ENCODE results near the gene CFAP251. TPM values are rescaled to one million over a fixed set of nuclear protein-coding genes. Genes with fewer than 3 reads are reported as not detected.

Gene CFAP251
- total and polyA plus RNA-seq, 2 of the 13 experiments (the other 11 are each of a cell fraction or from before 2014, with no cell fraction given): 0.30 to 0.42 TPM

DNA sequence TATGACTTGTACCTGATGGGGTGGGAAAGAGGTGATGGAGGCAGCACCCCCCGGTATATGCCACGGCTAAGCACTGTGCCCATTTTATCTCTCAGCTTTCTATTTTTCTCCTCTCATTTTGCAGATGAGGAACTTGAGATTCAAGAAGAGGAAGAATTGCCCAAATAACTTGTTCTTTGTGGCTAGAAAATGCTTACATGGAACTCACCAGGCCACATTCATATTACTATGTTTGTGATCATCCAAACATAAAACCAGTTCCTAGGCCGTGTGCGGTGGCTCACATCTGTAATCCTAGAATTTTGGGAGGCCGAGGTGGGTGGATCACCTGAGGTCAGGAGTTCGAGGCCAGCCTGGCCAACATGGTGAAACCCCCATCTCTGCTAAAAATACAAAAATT is 44.3 kb upstream of the CFAP251 start (continued):
- TF ChIP-seq NFE2L1 (CRISPR knock-in tag; IDR thresholded peaks at IDR 0.05; ENCODE audit: borderline replicate concordance): no peak

DNA sequence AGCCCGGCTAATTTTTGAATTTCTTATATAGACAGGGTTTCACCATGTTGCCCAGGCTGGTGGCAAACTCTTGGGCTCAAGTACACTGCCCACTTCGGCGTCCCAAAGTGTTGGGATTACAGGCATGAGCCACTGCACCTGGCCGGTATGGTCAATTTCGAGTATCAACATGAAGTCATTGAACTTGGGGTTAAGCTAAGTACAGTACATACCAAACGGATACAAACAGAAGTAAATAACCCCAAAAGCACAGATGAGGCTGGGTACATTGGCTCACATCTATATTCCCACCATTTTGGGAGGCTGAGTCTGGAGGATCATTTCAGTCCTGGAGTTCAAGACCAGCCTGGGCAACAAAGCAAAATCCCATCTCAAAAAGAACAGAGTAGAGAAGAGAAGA is 42.8 kb upstream of the CFAP251 start:
- peaks cover 29% of the 10 kb centered on the region for H3K4me1 ChIP-seq (ENCODE audit: insufficient read depth, low read length)
- H3K27ac ChIP-seq (ENCODE audit: extremely low read length, insufficient read depth, low read length): peak overlapping the region; percentile 74
- no peaks in the 10 kb centered on the region for H3K79me2 ChIP-seq (ENCODE audit: insufficient read depth, low read length)
- no peaks in the 10 kb centered on the region for H3K27me3 ChIP-seq (ENCODE audit: control insufficient read depth in 1 of 2, insufficient read depth in 2 of 2, low read length in 2 of 2)
- no peak for ATAC-seq
- H3K9ac ChIP-seq (ENCODE audit: insufficient read depth, low read depth, low read length): peak overlapping the region; percentile 16; the same call in 1 of the 2 replicates
- H4K20me1 ChIP-seq (ENCODE audit: insufficient read depth, low read length): no peaks in the 10 kb centered on the region
- CTCF ChIA-PET (ENCODE audit: low intra/inter-chr PET ratio, low total read pairs): no interaction called here
- POLR2A ChIA-PET: interaction anchor here (0.9 to 3.7 kb wide), 6 partner anchors 13 to 78 kb away, joined by 3 to 52 read pairs (median 8); partner anchors contain the start of genes HPD, PSMD9 and SETD1B
- no peak overlapping the region for H2AFZ ChIP-seq (ENCODE audit: low read length)
- no peak for FAIRE-seq
- no peak overlapping the region for H3K4me3 ChIP-seq (replicated peaks in 1 of 3; ENCODE audit: insufficient read depth in 1 of 3, low read depth in 2 of 3, low read length in 3 of 3)
- in situ Hi-C loops (cut with HindIII; ENCODE audit: extremely low pct_ligation_motif_present, low pct_unique_long_range_greater_than_20kb) (no loop called here), intact Hi-C loops (cut with micrococcal nuclease; ENCODE audit: unreplicated experiment) (no loop called here)
- 91% methylated on average over 6 of the region's 6 CpGs for WGBS (ENCODE audit: low lambda C conversion rate)
- H3K9me3 ChIP-seq (ENCODE audit: low read length): no peaks in the 10 kb centered on the region
- BruUV-seq (replicated peaks): no TSS peak
- no peak for DNase-seq (ENCODE audit: low spot score)
- H3K36me3 ChIP-seq (replicated peaks in 1 of 2; ENCODE audit: control insufficient read depth in 1 of 2, insufficient read depth in 2 of 2, low read length in 2 of 2): no peaks in the 10 kb centered on the region
- H3K4me2 ChIP-seq (ENCODE audit: low read depth, low read length): peak overlapping the region; percentile 22
- TF ChIP-seq, protein P1, sequence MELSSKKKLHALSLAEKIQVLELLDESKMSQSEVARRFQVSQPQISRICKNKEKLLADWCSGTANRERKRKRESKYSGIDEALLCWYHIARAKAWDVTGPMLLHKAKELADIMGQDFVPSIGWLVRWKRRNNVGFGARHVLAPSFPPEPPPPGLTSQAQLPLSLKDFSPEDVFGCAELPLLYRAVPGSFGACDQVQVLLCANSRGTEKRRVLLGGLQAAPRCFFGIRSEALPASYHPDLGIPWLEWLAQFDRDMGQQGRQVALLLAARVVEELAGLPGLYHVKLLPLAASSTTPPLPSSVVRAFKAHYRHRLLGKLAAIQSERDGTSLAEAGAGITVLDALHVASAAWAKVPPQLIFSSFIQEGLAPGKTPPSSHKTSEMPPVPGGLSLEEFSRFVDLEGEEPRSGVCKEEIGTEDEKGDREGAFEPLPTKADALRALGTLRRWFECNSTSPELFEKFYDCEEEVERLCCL (CRISPR knock-in tag; IDR thresholded peaks at IDR 0.05; ENCODE audit: borderline replicate concordance): no peak
- TF ChIP-seq POLR2AphosphoS2 (IDR thresholded peaks at IDR 0.05; ENCODE audit: low read depth, low read length): no peak
- TF ChIP-seq ZNF333 (CRISPR knock-in tag; IDR thresholded peaks at IDR 0.05; ENCODE audit: borderline replicate concordance): no peak
- TF ChIP-seq, protein P2, sequence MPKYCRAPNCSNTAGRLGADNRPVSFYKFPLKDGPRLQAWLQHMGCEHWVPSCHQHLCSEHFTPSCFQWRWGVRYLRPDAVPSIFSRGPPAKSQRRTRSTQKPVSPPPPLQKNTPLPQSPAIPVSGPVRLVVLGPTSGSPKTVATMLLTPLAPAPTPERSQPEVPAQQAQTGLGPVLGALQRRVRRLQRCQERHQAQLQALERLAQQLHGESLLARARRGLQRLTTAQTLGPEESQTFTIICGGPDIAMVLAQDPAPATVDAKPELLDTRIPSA (CRISPR knock-in tag; IDR thresholded peaks at IDR 0.05; ENCODE audit: borderline replicate concordance): no peak
- no peak for TF ChIP-seq NR2C2 (CRISPR knock-in tag; IDR thresholded peaks at IDR 0.05; ENCODE audit: borderline replicate concordance)
- no peak for TF ChIP-seq CBX5 (CRISPR knock-in tag; IDR thresholded peaks at IDR 0.05; ENCODE audit: borderline replicate concordance)
- no peak for TF ChIP-seq SKI (IDR thresholded peaks at IDR 0.05; ENCODE audit: partially characterized antibody)
- TF ChIP-seq ZKSCAN8 (CRISPR knock-in tag; IDR thresholded peaks at IDR 0.05; ENCODE audit: borderline replicate concordance): no peak
- no peak for TF ChIP-seq ZNF296 (CRISPR knock-in tag; conservative IDR thresholded peaks at IDR 0.05)
- TF ChIP-seq, protein P3, sequence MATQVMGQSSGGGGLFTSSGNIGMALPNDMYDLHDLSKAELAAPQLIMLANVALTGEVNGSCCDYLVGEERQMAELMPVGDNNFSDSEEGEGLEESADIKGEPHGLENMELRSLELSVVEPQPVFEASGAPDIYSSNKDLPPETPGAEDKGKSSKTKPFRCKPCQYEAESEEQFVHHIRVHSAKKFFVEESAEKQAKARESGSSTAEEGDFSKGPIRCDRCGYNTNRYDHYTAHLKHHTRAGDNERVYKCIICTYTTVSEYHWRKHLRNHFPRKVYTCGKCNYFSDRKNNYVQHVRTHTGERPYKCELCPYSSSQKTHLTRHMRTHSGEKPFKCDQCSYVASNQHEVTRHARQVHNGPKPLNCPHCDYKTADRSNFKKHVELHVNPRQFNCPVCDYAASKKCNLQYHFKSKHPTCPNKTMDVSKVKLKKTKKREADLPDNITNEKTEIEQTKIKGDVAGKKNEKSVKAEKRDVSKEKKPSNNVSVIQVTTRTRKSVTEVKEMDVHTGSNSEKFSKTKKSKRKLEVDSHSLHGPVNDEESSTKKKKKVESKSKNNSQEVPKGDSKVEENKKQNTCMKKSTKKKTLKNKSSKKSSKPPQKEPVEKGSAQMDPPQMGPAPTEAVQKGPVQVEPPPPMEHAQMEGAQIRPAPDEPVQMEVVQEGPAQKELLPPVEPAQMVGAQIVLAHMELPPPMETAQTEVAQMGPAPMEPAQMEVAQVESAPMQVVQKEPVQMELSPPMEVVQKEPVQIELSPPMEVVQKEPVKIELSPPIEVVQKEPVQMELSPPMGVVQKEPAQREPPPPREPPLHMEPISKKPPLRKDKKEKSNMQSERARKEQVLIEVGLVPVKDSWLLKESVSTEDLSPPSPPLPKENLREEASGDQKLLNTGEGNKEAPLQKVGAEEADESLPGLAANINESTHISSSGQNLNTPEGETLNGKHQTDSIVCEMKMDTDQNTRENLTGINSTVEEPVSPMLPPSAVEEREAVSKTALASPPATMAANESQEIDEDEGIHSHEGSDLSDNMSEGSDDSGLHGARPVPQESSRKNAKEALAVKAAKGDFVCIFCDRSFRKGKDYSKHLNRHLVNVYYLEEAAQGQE (IDR thresholded peaks at IDR 0.05; ENCODE audit: borderline replicate concordance in 1 of 2, low read depth in 1 of 2, low read length in 2 of 2): no peak
- no peak for TF ChIP-seq LCORL (IDR thresholded peaks at IDR 0.05)
- no peak for TF ChIP-seq LCORL (CRISPR knock-in tag; IDR thresholded peaks at IDR 0.05)
- TF ChIP-seq SNRNP70 (IDR thresholded peaks at IDR 0.05; ENCODE audit: low read depth, low read length): no peak
- TF ChIP-seq RCOR2 (CRISPR knock-in tag; IDR thresholded peaks at IDR 0.05): no peak
- TF ChIP-seq, protein P4, sequence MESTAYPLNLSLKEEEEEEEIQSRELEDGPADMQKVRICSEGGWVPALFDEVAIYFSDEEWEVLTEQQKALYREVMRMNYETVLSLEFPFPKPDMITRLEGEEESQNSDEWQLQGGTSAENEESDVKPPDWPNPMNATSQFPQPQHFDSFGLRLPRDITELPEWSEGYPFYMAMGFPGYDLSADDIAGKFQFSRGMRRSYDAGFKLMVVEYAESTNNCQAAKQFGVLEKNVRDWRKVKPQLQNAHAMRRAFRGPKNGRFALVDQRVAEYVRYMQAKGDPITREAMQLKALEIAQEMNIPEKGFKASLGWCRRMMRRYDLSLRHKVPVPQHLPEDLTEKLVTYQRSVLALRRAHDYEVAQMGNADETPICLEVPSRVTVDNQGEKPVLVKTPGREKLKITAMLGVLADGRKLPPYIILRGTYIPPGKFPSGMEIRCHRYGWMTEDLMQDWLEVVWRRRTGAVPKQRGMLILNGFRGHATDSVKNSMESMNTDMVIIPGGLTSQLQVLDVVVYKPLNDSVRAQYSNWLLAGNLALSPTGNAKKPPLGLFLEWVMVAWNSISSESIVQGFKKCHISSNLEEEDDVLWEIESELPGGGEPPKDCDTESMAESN (CRISPR knock-in tag; conservative IDR thresholded peaks at IDR 0.05): no peak
